NOMO-1 (cell line): ENCODE data around the gene OSBPL1A.
"Not testable (repeated sequence)": the region's sequence is repeated elsewhere in the genome, so short reads cannot be mapped to it uniquely, and the experiment has no call there.

Source experiments
- DNase-seq, 2 experiments: peaks; one replicate each; lab custom pipeline; 2025; ENCODE audit not compliant: unreplicated experiment in 2 of 2; lab: John Stamatoyannopoulos, UW

OSBPL1A gene

DNA sequence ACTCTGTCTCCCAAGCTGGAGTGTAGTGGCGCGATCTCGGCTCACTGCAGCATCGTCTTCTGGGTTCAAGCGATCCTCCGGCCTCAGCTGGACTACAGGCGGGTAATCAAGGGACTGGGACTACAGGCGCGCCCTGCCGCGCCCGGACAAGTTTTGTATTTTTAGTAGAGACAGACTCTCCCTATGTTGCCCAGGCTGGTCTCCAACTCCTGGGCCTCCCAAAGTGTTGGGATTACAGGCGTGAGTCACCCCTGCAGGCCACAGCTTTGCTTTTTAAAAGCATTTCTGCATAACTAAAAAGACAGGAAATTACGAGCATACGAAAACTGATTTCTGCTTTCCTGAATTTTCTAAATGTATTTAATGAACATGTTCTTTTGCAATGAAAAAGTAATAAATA is 916 bp upstream of the OSBPL1A start:
- DNase-seq, result peak in 1 of 2 experiments; percentile 20

DNA sequence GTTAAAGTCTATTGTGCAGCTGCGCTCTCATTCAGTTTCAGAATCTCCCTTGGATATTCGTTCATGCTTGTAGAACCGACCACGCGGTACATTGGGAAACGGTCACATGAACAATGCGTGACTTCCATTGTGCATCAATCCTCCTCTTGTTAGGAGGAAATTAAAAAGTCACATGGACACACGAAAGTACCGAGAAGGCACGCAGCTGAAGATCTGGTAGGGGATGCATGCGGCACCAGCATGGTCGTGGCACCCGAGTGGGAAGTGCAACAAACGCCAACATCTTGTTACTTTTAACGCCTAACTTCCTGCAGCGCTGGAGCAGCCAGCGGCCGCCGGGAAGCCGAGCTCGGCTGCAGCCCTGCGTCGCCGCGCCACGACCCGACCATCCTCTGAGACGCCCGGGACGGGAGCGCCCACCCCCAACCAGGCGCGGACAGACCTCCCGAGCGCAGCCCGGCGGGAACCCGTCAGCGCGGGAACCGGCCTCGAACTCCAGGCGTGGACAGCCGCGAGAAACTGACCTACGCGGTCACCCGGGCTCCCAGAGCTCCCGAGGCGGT is 412 bp downstream of the OSBPL1A start:
- DNase-seq, result peak; percentile 53 to 78

DNA sequence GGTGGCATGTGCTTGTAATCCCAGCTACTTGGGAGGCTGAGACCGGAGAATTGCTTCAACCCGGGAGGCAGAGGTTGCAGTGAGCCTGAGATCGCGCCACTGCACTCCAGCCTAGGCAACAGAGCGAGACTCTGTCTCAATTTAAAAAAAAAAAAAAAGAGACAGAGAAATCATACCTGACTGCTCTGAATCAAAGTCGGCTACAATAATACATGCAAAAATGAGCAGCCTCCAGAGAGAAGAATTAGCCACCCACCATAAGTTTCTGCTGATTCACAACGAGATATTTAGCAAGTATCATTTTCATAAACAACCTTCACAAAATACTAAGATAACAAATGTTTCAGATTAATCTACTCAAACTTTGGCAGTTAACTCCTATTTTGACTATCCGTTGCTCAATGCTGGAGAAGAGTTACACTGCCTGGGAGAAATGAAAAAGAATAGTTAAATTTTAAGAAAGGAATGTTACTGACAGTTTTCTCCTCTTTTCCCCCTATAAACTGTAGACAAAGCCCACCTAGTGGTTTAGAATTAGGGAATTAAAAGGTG is 1.5 kb downstream of the OSBPL1A start:
- DNase-seq, result peak in 1 of 2 experiments; percentile 18

DNA sequence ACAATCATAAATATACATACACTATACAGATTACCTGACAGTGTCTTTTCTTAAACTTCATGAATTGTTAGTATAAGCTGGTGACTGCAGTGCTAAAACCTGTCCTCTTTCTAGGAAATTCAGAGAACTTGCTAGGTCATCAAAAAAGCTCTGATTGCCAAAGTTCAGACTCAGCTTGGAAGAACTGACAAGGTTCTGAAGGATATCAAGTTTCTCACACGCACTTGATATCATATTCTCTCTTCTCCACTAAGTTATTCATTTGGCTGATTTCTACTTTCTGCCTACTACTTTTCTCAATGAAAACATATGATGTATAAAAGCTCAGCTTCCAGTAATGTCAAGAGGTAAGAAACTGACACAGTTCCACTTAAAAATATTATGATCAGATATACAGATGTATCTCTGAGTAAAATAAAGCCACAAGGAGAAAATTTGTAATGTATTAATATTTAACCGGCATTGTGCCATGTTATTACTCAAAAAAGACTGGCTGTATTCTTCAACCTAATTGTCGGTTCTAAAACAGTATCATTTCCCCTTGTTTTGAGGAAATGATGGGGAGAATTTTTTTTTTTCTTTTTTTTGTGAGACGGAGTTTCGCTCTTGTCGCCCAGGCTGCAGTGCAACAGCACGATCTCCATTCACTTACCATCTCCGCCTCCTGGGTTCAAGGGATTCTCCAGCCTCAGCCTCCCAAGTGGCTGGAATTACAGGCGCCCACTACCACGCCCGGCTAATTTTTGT is 2.4 kb downstream of the OSBPL1A start:
- DNase-seq, result peak; percentile 41 to 73

DNA sequence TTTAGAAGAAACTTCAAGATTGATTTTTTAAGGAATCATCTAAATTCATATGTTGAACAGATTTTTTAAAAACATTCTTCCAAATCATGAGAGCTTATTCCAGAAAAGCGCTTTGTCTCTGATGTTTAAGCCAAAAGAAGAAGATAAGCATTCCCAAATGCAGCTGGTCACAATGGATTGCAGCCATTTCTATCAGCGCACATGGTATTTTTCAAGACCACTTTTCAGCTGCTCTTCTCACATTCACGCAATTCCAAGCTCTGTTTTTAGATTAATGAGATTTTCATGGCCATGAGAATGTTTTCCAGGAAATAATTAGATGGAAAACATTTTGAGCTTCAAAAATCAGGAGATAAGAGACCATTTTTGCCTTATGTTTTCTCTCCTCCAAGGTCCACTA is 8.7 kb downstream of the OSBPL1A start:
- no peak for DNase-seq

DNA sequence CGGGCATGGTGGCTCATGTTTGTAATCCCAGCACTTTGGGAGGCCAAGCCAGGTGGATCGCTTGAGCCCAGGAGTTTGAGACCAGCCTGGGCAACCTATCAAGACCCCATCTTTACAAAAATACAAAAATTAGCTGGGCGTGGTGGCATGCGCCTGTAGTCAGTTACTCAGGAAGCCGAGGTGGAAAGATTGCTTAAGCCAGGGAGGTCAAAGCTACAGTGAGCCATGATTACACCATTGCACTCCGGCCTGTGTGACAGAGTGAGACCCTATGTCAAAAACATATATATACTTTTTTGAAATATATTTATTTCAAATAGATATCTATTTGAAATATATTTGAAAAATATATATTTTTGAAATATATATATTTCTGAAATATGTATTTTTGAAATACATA is 10.9 kb downstream of the OSBPL1A start:
- DNase-seq, result peak; percentile 33 to 73

DNA sequence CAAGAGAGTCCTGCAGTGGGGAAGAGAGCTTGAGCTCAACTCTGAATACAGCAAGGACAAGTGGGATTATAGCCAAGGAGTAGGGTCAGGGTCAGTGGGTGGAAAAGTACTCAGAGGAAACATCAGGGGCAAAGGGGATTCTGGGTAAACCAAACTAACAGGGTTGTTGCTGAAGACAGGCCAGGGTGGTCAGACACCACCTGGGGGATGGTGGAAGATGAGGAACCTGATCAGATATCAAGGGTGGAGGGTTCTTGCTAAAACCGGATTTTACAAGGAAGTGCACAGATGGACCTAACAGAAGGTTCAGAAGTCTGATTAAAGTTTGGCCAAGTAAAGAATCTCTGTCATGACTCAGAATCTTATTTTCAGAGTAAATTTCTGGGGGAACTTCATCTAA is 16.5 kb downstream of the OSBPL1A start:
- DNase-seq, result no peak

DNA sequence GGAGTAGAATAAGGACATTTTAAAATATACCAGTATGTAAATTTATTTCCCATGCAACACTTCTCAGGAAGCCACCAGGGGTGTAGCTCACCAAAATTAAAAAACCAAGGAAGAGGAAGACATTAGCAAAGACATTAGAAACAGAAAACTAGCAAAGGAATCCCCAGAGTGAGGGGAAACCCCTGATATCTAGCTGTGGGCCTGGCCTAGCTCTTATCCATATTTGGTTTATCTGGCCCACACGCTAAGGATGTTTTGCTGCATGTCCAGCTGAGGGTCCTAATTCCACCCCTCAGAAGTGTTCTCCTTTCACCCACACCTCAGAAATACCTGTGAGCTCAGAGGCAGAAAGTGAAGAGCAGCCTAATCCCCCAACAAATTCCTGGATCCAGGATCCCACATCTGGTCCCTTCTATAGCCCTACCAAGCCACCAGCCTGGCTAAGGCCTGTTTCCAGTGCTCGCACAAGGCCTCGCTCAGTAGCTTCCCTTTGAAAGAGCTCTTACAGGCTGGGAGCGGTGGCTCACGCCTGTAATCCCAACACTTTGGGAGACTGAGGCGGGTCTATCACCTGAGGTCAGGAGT is 17.4 kb downstream of the OSBPL1A start:
- no peak for DNase-seq

DNA sequence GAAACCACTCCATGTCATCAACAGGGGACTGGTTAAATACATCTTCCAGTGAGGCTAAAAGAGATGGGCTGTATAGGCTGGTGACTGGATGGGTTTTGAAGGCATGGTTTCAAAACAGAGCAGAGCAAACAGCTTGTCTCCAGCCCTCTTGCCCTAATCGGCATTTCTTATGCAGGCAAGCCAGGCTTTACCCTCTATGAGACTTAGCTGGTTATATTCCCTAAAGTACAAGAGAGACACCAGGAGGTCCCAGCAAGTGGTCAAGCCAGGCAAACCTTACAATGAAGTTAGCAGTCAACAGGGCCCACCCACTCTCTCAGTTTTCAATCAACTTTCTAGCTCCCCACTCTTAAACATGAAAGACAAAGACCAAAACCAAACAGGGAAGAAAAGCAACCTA is 19.0 kb downstream of the OSBPL1A start:
- DNase-seq, result no peak

DNA sequence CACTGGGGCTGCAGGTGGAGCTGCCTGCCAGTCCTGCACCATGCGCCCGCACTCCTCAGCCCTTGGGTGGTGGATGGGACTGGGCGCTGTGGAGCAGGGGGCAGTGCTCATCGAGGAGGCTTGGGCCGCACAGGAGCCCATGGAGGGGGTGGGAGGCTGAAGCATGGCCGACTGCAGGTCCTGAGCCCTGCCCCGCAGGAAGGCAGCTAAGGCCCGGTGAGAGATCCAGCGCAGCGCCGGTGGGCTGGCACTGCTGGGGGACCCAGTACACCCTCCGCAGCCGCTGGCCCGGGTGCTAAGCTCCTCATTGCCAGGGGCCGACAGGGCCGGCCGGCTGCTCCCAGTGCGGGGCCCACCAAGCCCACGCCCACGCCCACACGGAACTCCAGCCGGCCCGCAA is 21.1 kb downstream of the OSBPL1A start:
- not testable (repeated sequence) for DNase-seq

DNA sequence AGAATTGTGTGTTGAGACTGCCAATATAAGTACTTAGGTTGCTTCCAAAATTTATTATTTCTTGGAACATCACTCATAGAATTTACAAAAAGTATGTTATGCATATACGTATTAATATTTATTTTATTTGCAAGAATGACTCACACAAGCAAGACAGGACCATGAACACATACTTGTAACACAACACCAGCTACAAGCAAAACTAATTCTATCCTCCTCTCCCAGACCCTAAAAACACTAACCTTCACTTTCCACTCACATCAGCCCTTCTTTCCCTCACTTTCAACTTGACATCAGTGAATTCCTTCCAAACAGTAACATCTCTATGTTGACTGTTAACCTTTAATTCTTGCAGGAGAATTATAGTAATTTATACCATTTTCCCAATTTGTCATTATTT is 24.3 kb downstream of the OSBPL1A start:
- no peak for DNase-seq

DNA sequence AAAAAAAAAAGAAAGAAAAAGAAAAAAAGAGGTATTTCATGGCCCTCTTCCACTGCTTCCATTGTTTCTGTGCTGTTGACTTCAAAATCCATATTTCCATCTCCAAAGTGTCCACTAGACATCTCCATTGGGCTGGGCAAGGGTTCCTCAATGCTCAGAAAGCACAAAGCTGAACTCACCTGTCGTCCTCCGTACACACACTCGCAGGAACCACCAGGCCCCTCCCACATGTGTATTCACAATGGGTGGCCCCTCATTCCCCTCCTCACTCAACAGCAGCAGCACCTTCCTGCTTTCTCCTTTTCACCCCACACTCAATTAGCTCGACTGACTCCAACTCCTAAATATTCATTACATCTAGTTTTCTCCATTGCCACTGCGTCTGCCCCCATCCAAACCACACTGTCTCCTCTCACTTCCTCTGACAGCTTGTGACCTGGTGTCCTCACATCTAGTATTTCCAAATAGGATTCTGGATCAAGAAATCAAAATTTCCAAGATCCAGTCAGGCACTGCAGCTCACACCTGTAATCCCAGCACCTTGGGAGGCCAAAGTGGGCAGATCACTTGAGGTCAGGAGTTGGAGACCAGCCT is 25.2 kb downstream of the OSBPL1A start:
- DNase-seq, result no peak

DNA sequence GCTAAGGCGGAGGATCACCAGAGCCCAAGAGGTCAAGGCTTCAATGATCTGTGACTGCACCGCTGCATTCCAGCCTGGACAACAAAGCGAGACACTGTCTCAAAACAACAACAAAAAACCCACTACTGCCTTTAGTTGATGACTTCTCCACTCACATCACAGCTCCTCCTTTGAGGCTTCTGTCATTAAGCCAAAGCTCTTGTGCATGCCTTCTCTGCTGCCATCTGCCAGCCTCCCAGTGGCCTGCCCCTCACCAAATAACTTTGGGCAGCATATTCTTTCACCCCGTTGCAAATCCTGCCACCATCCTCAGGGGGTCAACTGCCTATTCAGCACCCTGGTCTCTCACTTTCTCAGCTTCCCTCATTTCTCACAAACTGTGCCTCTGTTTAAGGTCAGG is 27.5 kb downstream of the OSBPL1A start:
- no peak for DNase-seq

DNA sequence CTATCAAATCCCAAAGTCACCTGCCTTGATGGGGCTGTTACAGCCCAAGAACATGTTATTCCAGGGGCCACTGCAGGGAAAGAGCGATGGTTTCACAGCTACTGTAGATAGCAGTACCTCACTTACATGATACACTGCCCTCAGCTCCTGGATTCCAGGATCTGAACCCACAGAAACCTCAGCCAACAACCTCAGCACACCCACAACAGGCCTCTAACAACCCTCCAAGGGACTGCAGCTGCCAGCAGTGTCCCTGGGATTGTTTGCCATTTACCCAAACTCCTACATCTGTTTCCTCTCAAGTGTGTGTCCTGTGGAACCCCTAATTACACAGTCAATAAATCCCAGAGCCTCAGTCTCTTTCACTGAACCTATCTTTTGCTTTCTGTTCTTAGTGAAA is 28.2 kb downstream of the OSBPL1A start:
- no peak for DNase-seq

DNA sequence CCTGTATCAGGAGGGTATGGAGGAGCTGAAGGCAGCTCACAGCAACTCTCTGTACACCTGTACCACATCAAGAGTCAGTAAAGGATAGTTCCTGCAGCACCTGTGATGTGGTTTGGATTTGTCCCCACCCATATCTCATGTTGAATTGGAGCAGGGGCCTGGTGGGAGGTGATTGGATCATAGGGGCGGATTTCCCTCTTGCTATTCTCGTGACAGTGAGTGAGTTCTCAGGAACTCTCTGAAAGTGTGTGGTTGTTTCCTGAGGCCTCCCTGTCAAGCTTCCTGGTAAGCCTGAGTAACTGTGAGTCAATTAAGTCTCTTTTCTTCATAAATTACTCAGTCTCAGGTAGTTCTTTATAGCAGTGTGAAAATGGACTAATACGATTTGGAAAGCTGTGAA is 28.9 kb downstream of the OSBPL1A start:
- DNase-seq, result no peak

DNA sequence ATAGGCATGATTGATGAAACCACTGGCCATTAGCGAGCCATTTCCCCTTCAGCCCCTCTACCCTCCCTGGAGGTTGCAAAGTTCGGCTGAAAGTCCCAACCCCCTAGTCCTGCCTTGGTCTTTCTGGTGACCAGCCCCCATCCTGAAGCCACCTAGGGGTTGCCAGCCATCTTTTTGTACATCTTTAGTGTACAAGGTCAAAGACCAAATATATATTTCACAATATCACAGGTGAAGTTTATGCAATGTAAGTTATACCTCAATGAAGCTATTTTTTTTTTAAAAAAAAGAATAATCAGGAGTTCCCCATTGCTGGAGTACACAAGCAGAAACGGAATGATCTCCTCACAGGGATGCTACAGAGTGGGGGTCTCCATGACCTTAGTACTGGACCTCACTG is 31.3 kb downstream of the OSBPL1A start:
- no peak for DNase-seq

DNA sequence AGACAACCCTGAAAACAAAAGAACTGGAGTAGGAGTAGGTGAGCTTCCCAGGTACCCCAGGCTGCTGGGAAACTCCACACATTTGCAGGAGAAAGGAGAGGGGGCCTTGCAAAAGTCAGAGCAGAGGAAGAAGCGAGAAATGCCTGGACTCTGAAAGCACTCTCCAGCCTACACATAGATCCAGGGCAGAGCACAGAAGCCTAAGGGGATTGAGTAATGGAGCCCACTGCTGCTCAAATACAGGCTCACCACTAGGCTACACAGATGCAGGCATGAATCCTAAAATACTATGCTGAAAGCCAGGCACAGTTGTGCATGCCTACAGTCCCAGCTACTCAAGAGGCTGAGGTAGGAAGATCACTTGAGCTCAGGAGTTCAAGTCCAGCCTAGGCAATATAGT is 33.4 kb downstream of the OSBPL1A start:
- DNase-seq, result no peak

DNA sequence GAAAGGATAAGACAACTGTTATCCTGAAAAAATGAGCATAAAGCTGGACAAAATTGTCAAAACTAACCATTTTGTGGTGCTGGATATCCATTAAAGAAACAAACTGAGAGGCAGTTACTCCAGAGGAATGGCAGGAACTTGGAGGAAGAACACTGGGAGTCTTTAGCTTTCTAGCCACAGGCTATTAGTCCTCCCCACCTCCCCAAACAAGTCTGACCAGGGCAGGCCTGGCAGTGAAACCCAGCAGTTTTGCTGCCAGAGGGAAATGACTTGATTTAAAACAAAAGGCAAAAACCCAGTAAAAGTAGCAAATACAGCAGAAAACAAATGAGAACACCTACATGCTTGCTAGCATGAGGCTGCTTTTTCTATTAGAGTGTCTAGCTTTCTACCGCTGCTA is 34.9 kb downstream of the OSBPL1A start:
- no peak for DNase-seq

DNA sequence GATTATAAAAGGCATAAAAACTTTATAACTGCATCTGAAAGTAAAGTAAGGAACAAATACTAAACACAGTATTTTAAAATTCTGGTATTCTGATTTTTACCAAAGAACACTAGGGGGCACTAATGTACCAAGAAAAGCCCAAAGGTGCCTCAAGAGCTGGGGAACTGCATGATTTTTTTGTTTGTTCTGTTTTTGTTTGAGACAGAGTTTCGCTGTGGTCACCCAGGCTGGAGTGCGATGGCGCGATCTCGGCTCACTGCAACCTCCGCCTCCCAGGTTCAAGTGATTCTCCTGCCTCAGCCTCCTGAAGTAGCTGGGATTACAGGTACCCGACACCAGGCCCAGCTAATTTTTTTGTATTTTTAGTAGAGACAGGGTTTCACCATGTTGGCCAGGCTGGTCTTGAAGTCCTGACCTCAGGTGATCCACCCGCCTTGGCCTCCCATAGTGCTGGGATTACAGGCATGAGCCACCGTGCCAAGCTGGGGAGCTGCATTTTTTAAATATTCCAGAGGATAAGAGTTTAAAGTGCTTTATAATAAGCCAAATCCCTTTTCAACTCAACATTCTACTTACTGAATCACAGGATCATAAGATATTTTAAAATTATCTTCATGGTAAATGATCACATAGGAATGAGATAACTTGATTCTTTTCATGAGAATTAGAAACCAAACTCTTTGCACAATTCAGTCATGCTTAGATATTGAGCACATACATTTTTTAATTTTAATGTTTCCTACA is 37.7 kb downstream of the OSBPL1A start:
- peak; percentile 66 to 85 for DNase-seq

DNA sequence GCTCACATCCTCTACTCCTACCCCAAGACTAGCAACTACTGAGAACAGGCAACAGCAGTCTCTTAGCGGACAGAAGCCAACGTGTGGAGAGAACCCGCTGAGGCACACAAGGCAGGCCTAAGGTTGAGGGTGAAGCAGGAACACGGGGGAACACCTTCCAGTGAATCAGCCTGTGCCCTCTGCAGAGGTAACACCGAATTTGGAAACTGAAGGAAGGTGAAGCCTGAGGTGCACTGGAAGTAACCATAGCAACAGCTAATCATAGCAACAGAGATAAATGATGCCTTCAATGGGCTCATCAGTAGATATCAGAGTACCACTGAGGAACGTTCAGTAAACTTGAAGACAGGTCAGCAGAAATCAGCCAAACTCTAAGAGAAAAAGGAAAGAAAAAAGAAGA is 43.3 kb downstream of the OSBPL1A start:
- no peak for DNase-seq

DNA sequence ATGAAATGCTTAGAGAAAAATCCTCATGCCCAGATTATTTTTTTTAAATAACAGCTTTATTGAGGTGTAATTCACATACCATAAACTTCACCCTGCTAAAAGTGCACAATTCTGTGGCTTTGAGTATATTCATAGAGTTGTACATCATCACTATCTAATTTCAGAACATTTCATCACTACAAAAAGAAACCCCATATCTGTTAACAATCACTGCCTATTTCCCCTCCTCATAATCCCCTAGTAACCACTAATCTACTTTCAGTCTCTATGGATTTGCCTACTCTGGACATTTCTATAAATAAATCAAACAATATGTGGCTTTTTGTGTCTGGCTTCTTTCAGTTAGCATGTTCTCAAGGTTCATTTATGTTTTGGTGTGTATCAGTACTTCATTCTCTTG is 51.4 kb downstream of the OSBPL1A start:
- no peak for DNase-seq
